ENCODE data around the gene ICOSLG. TPM values are rescaled to one million over a fixed set of nuclear protein-coding genes. Genes with fewer than 3 reads are reported as not detected.

Gene ICOSLG
- total and polyA plus RNA-seq, 2 of the 13 experiments (the other 11 are each of a cell fraction or from before 2014, with no cell fraction given), result 0.51 to 1.3 TPM

DNA sequence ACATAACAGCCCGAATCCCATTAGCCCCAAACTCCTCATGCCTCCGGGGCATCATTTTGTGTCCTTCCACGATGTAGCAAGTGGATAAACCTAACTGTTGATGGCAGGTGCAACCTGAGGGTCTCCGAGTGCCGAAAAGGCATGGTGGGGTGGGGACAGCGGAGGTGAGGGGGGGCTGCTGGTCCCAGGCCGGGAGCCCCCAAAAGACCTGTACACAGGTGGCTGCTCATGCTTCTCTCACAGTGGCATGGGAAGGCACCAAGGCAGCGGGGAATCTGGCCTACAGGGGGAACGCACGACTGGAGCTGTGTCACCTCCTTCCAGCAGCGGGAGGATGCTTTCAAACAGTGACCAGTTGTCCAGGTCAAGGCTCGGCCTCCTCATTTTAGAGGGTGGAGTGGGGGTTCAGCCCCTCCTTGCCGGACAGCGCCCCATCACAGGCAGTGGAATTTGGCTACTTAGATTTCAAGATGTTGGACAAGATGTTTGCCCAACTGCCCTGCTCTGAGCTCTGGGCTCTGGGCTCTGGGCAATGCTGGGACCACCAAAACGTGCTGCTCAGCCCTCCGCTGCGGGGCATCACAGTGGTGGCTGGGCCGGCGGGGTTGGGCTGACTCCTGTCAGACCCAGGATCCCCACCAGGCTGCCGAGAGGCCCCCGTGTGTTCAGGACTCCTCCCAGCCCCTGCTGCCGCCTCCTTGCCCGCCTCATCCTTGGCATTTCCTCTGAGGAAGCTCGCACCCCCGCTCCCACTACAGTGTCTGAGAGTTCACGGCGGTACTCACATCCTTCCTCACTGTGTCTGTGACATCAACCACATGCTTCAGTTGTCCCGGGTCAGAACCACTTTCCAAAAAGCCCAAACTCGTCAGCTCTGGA is 13.3 kb upstream of the ICOSLG start (continued):
- TF ChIP-seq, protein P1, sequence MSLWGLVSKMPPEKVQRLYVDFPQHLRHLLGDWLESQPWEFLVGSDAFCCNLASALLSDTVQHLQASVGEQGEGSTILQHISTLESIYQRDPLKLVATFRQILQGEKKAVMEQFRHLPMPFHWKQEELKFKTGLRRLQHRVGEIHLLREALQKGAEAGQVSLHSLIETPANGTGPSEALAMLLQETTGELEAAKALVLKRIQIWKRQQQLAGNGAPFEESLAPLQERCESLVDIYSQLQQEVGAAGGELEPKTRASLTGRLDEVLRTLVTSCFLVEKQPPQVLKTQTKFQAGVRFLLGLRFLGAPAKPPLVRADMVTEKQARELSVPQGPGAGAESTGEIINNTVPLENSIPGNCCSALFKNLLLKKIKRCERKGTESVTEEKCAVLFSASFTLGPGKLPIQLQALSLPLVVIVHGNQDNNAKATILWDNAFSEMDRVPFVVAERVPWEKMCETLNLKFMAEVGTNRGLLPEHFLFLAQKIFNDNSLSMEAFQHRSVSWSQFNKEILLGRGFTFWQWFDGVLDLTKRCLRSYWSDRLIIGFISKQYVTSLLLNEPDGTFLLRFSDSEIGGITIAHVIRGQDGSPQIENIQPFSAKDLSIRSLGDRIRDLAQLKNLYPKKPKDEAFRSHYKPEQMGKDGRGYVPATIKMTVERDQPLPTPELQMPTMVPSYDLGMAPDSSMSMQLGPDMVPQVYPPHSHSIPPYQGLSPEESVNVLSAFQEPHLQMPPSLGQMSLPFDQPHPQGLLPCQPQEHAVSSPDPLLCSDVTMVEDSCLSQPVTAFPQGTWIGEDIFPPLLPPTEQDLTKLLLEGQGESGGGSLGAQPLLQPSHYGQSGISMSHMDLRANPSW (CRISPR knock-in tag; IDR thresholded peaks at IDR 0.05; ENCODE audit: borderline replicate concordance), result no peak
- TF ChIP-seq U2AF2 (IDR thresholded peaks at IDR 0.05; ENCODE audit: low read depth, low read length) (no peak), NFE2L1 (CRISPR knock-in tag; IDR thresholded peaks at IDR 0.05; ENCODE audit: borderline replicate concordance) (no peak), AGO2 (optimal IDR thresholded peaks at IDR 0.05; ENCODE audit: low read depth, low read length) (peak; percentile 19), ATF2 (CRISPR knock-in tag; IDR thresholded peaks at IDR 0.05) (no peak), ZBTB7A (CRISPR knock-in tag; IDR thresholded peaks at IDR 0.05) (no peak), ZFP36L1 (CRISPR knock-in tag; IDR thresholded peaks at IDR 0.05) (no peak), POLR2A (IDR thresholded peaks at IDR 0.05; ENCODE audit: insufficient read depth in 1 of 2, low read depth in 2 of 2, low read length in 2 of 2) (peak in 1 of 2 experiments; percentile 20; a peak in 2 of 4 replicates), CENPX (CRISPR knock-in tag; IDR thresholded peaks at IDR 0.05) (no peak)
- TF ChIP-seq, protein P2, sequence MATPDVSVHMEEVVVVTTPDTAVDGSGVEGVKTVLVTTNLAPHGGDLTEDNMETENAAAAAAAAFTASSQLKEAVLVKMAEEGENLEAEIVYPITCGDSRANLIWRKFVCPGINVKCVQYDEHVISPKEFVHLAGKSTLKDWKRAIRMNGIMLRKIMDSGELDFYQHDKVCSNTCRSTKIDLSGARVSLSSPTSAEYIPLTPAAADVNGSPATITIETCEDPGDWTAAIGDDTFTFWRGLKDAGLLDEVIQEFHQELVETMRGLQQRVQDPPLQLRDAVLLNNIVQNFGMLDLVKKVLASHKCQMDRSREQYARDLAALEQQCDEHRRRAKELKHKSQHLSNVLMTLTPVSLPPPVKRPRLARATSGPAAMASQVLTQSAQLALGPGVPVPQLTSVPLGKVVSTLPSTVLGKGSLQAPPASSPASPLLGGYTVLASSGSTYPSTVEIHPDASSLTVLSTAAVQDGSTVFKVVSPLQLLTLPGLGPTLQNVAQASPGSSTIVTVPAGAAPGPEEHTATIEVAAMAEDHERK (CRISPR knock-in tag; IDR thresholded peaks at IDR 0.05; ENCODE audit: low read depth), result no peak
- TF ChIP-seq, protein P3, sequence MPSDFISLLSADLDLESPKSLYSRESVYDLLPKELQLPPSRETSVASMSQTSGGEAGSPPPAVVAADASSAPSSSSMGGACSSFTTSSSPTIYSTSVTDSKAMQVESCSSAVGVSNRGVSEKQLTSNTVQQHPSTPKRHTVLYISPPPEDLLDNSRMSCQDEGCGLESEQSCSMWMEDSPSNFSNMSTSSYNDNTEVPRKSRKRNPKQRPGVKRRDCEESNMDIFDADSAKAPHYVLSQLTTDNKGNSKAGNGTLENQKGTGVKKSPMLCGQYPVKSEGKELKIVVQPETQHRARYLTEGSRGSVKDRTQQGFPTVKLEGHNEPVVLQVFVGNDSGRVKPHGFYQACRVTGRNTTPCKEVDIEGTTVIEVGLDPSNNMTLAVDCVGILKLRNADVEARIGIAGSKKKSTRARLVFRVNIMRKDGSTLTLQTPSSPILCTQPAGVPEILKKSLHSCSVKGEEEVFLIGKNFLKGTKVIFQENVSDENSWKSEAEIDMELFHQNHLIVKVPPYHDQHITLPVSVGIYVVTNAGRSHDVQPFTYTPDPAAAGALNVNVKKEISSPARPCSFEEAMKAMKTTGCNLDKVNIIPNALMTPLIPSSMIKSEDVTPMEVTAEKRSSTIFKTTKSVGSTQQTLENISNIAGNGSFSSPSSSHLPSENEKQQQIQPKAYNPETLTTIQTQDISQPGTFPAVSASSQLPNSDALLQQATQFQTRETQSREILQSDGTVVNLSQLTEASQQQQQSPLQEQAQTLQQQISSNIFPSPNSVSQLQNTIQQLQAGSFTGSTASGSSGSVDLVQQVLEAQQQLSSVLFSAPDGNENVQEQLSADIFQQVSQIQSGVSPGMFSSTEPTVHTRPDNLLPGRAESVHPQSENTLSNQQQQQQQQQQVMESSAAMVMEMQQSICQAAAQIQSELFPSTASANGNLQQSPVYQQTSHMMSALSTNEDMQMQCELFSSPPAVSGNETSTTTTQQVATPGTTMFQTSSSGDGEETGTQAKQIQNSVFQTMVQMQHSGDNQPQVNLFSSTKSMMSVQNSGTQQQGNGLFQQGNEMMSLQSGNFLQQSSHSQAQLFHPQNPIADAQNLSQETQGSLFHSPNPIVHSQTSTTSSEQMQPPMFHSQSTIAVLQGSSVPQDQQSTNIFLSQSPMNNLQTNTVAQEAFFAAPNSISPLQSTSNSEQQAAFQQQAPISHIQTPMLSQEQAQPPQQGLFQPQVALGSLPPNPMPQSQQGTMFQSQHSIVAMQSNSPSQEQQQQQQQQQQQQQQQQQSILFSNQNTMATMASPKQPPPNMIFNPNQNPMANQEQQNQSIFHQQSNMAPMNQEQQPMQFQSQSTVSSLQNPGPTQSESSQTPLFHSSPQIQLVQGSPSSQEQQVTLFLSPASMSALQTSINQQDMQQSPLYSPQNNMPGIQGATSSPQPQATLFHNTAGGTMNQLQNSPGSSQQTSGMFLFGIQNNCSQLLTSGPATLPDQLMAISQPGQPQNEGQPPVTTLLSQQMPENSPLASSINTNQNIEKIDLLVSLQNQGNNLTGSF (CRISPR knock-in tag; IDR thresholded peaks at IDR 0.05), result no peak
